ENCODE measurements around the gene RAB11FIP4. TPM values are rescaled to one million over a fixed set of nuclear protein-coding genes. Genes with fewer than 3 reads are reported as not detected.
A peak's percentile ranks its signal among the peaks of the same experiment; 100 is the strongest.

The RAB11FIP4 gene
- total and polyA plus RNA-seq, 10 of the 15 experiments (the other 5 are each of a cell fraction or from before 2014, with no cell fraction given): 1.4 to 27.0 (median 17.6) TPM

GRCh38 chr17:31499771-31500554 lies 108.5 kb downstream of the RAB11FIP4 start:
- no peaks in the 10 kb centered on the region for H3K9me3 ChIP-seq (replicated peaks; ENCODE audit: control insufficient read depth, insufficient read depth, low read length)
- no peaks in the 10 kb centered on the region for H4K20me1 ChIP-seq (ENCODE audit: control insufficient read depth, insufficient read depth)
- H3K4me3 ChIP-seq: no peak overlapping the region
- no peak overlapping the region for H3K9ac ChIP-seq (ENCODE audit: control insufficient read depth, insufficient read depth, low read length)
- ChIA-PET RAD21 (ENCODE audit: unreplicated experiment) (interaction anchor here (0.6 to 2.0 kb wide), 4 partner anchors 8 to 35 kb away, joined by 3 to 8 read pairs (median 4); no protein-coding TSS in a partner anchor), POLR2A (interaction anchor here (1.7 to 2.0 kb wide), 2 partner anchors 10 to 12 kb away, joined by 6 read pairs; no protein-coding TSS in a partner anchor), CTCF (interaction anchor here (0.6 to 5.5 kb wide), 7 partner anchors 9 to 127 kb away, joined by 3 to 18 read pairs (median 5); no protein-coding TSS in a partner anchor), SMC1A (ENCODE audit: uncharacterized antibody, unreplicated experiment) (interaction anchor here (1.2 to 3.3 kb wide), 5 partner anchors 9 to 595 kb away, joined by 3 to 11 read pairs (median 3); no protein-coding TSS in a partner anchor)
- 70% methylated on average over 11 of the region's 11 CpGs for WGBS (ENCODE audit: insufficient coverage, insufficient replicate concordance, low lambda C conversion rate, missing lambda C conversion rate)
- FAIRE-seq (no peak), ATAC-seq (peak; percentile 56), DNase-seq (ENCODE audit: low read depth, low spot score) (no peak)
- no peak overlapping the region for H3K27ac ChIP-seq (ENCODE audit: control insufficient read depth, insufficient read depth)
- peaks cover 13% of the 10 kb centered on the region for H3K4me1 ChIP-seq (ENCODE audit: control insufficient read depth, insufficient read depth, low read length)
- H3K36me3 ChIP-seq (ENCODE audit: control insufficient read depth in 2 of 2, insufficient read depth in 2 of 2, low read length in 1 of 2): no peaks in the 10 kb centered on the region
- peaks cover 9% of the 10 kb centered on the region for H3K79me2 ChIP-seq (ENCODE audit: control insufficient read depth, insufficient read depth, low read length)
- intact Hi-C loops (cut with micrococcal nuclease; ENCODE audit: unreplicated experiment): no loop called here
- no peak overlapping the region for H3K4me2 ChIP-seq (ENCODE audit: control insufficient read depth, insufficient read depth)
- in situ Hi-C loops (cut with MboI): no loop called here
- no peak overlapping the region for H2AFZ ChIP-seq (ENCODE audit: control insufficient read depth, low read depth, low read length)
- BruUV-seq (replicated peaks): TSS peak; percentile 7
- no peaks in the 10 kb centered on the region for H3K27me3 ChIP-seq (replicated peaks in 1 of 2; ENCODE audit: control insufficient read depth in 2 of 2, insufficient read depth in 2 of 2, low read length in 1 of 2)
- TF ChIP-seq NKRF (conservative IDR thresholded peaks at IDR 0.05) (no peak), ESRRA (IDR thresholded peaks at IDR 0.05; ENCODE audit: low read length) (no peak), SIX5 (IDR thresholded peaks at IDR 0.05; ENCODE audit: low read depth, low read length, severe bottlenecking) (no peak), EZH2 (IDR thresholded peaks at IDR 0.05; ENCODE audit: borderline replicate concordance, control insufficient read depth, low read depth, low read length) (no peak), SP1 (IDR thresholded peaks at IDR 0.05; ENCODE audit: low read depth, low read length) (no peak), BACH1 (IDR thresholded peaks at IDR 0.05; ENCODE audit: borderline replicate concordance) (no peak), TARDBP (IDR thresholded peaks at IDR 0.05; ENCODE audit: borderline replicate concordance) (no peak), ATF7 (IDR thresholded peaks at IDR 0.05; ENCODE audit: low read depth) (no peak), NR2C1 (IDR thresholded peaks at IDR 0.05) (no peak), BRCA1 (IDR thresholded peaks at IDR 0.05; ENCODE audit: low read depth, low read length) (no peak), RCOR1 (conservative IDR thresholded peaks at IDR 0.05; ENCODE audit: low read depth, low read length) (no peak), HCFC1 (IDR thresholded peaks at IDR 0.05; ENCODE audit: low read length) (no peak), WRNIP1 (IDR thresholded peaks at IDR 0.05; ENCODE audit: borderline replicate concordance, low read depth, low read length) (no peak), ZNF217 (IDR thresholded peaks at IDR 0.05) (no peak), NFYA (IDR thresholded peaks at IDR 0.05; ENCODE audit: borderline replicate concordance, low read depth, low read length) (no peak), GATAD2B (conservative IDR thresholded peaks at IDR 0.05; ENCODE audit: low read depth) (no peak), NFIC (IDR thresholded peaks at IDR 0.05; ENCODE audit: low read depth, low read length) (no peak), RUNX3 (IDR thresholded peaks at IDR 0.05; ENCODE audit: low read length) (peak; percentile 42; the same call in 1 of the 2 replicates)
- TF ChIP-seq, protein P1, sequence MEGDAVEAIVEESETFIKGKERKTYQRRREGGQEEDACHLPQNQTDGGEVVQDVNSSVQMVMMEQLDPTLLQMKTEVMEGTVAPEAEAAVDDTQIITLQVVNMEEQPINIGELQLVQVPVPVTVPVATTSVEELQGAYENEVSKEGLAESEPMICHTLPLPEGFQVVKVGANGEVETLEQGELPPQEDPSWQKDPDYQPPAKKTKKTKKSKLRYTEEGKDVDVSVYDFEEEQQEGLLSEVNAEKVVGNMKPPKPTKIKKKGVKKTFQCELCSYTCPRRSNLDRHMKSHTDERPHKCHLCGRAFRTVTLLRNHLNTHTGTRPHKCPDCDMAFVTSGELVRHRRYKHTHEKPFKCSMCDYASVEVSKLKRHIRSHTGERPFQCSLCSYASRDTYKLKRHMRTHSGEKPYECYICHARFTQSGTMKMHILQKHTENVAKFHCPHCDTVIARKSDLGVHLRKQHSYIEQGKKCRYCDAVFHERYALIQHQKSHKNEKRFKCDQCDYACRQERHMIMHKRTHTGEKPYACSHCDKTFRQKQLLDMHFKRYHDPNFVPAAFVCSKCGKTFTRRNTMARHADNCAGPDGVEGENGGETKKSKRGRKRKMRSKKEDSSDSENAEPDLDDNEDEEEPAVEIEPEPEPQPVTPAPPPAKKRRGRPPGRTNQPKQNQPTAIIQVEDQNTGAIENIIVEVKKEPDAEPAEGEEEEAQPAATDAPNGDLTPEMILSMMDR (IDR thresholded peaks at IDR 0.05 in 2 of 3, conservative IDR thresholded peaks at IDR 0.05 in 1 of 3; ENCODE audit: control insufficient read depth in 2 of 3, extremely low read depth in 1 of 3, insufficient read depth in 1 of 3, low read depth in 3 of 3, low read length in 3 of 3): no peak
- TF ChIP-seq, protein P2, sequence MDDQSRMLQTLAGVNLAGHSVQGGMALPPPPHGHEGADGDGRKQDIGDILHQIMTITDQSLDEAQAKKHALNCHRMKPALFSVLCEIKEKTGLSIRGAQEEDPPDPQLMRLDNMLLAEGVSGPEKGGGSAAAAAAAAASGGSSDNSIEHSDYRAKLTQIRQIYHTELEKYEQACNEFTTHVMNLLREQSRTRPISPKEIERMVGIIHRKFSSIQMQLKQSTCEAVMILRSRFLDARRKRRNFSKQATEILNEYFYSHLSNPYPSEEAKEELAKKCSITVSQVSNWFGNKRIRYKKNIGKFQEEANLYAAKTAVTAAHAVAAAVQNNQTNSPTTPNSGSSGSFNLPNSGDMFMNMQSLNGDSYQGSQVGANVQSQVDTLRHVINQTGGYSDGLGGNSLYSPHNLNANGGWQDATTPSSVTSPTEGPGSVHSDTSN (IDR thresholded peaks at IDR 0.05; ENCODE audit: insufficient replicate concordance, low read depth, low read length): no peak
